ENCODE measurements around the gene LSM4.

Gene LSM4

GRCh38 chr19:18280247-18281081 lies 42.4 kb downstream of the LSM4 start:
- TF ChIP-seq CTCF (conservative IDR thresholded peaks at IDR 0.05; ENCODE audit: low read depth, low read length) = no peak
- DNase-seq (ENCODE audit: low read depth) = no peak
- peak overlapping the region; percentile 99 for H3K4me3 ChIP-seq (ENCODE audit: low read length)

GRCh38 chr19:18279516-18280246 lies 43.2 kb downstream of the LSM4 start:
- H3K4me3 ChIP-seq (ENCODE audit: low read length) = peak overlapping the region; percentile 99
- peak; percentile 89 for TF ChIP-seq CTCF (conservative IDR thresholded peaks at IDR 0.05; ENCODE audit: low read depth, low read length)
- DNase-seq (ENCODE audit: low read depth) = peak; percentile 74

GRCh38 chr19:18279266-18279515 lies 43.7 kb downstream of the LSM4 start:
- H3K4me3 ChIP-seq (ENCODE audit: low read length) = peak overlapping the region; percentile 99
- DNase-seq (ENCODE audit: low read depth) = no peak
- TF ChIP-seq CTCF (conservative IDR thresholded peaks at IDR 0.05; ENCODE audit: low read depth, low read length) = no peak

- peak; percentile 40 for TF ChIP-seq CTCF (conservative IDR thresholded peaks at IDR 0.05; ENCODE audit: low read depth, low read length)
- no peak for DNase-seq (ENCODE audit: low read depth)
- H3K4me3 ChIP-seq (ENCODE audit: low read length) = peak overlapping the region; percentile 99
These were observed 44.2 kb downstream of the LSM4 start for GRCh38 chr19:18278521-18279265.

GRCh38 chr19:18274781-18275356 lies 48.0 kb downstream of the LSM4 start:
- peak; percentile 30 for DNase-seq (ENCODE audit: low read depth)
- H3K4me3 ChIP-seq (ENCODE audit: low read length) = no peak overlapping the region
- no peak for TF ChIP-seq CTCF (conservative IDR thresholded peaks at IDR 0.05; ENCODE audit: low read depth, low read length)

- DNase-seq (ENCODE audit: low read depth) = no peak
- no peak for TF ChIP-seq CTCF (conservative IDR thresholded peaks at IDR 0.05; ENCODE audit: low read depth, low read length)
- no peak within 1 kb of the TSS for H3K4me3 ChIP-seq (ENCODE audit: low read length)
These were observed 48.6 kb downstream of the LSM4 start, which contains the start of gene IQCN for GRCh38 chr19:18274219-18274780. Gene IQCN (minus strand): TSS chr19:18274452. CDS start chr19:18269478, 4,974 bp downstream.
